ENCODE measurements around the gene PLEKHA6.
A peak's percentile ranks its signal among the peaks of the same experiment; 100 is the strongest.
"Not testable (repeated sequence)": the region's sequence is repeated elsewhere in the genome, so short reads cannot be mapped to it uniquely, and the experiment has no call there.

PLEKHA6 gene

GRCh38 chr1:204335085-204335484 is 24.6 kb downstream of the PLEKHA6 start:
- DNase-seq, result no peak

- DNase-seq, result no peak
Measured at GRCh38 chr1:204334455-204334854, 25.3 kb downstream of the PLEKHA6 start.

- DNase-seq, result no peak
Measured at GRCh38 chr1:204333427-204333826, 26.3 kb downstream of the PLEKHA6 start.

DNA sequence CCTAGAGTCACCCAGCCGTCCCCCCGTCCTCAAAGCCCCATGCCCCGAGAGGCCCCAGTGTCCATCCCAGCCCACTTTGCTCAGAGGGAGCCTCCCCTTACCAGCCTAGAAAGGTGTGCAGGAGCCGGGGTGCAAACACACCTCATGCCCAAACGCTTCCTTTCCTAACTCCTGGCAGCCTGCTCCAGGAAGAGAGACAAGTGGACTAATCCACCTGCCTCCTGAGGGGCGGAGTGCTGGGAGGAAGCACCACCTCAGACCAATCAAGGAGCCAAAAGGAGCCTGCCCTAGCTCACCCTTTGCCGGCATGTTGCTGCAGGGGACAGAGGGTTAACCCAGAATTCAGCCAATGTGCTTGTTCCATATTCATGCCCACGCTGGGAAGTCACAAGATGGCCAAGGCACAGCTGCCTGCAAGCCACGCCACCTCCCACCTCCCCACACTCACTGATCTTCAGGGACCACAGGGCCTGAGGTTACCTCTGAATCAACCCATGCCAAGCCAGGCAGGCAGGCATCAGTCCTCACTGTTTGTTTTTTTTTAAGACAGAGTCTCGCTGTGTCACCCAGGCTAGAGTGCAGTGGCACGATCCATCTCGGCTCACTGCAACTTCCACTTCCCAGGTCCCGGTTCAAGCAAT is 27.8 kb downstream of the PLEKHA6 start:
- DNase-seq, result no peak

GRCh38 chr1:204331275-204331674 is 28.5 kb downstream of the PLEKHA6 start:
- DNase-seq, result no peak

- not testable (repeated sequence) for DNase-seq
Measured at GRCh38 chr1:204327870-204328269, 31.9 kb downstream of the PLEKHA6 start.

DNA sequence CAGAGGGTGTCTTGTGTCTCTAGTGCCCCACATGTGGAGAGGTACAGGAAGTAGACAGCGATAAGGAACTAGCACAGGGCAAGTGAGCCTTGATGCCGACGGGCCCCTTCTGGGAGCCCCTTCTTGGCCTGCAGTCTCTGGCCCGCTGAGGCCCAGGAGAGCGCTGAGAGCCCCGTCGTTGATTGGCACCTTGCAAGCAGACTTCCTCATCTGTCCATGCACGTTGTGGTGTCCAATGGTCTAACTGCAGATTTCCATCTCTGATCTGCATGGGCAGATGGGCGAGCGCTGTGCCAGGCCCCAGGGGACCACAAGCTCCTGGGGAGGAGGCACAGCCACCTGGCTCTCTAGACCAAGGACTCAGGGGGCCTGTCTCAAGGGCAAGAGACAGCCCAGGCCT is 32.4 kb downstream of the PLEKHA6 start:
- DNase-seq, result no peak

- DNase-seq, result no peak
Measured at GRCh38 chr1:204326771-204327300, 32.9 kb downstream of the PLEKHA6 start.

GRCh38 chr1:204325944-204326343 is 33.8 kb downstream of the PLEKHA6 start:
- DNase-seq, result no peak

DNA sequence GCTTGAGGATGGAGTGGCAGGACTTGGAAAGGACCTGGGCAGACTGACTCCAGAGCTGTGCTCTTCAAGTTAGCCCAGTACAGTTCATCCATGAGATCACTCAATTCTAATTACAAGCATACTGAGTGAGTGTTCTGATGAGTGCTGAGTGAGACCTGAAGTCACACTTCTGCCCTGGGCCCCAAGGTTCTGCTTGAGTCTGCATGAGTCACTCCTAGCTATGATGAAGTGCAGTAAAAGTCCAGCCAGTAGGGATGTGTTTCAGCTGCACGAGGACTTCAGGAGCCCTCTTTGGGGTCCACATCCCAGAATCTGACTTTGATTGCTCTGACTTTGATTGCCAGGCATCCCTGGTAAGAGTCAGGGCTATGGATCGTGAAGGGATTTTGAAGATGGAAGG is 35.8 kb downstream of the PLEKHA6 start:
- DNase-seq, result peak; percentile 9

DNA sequence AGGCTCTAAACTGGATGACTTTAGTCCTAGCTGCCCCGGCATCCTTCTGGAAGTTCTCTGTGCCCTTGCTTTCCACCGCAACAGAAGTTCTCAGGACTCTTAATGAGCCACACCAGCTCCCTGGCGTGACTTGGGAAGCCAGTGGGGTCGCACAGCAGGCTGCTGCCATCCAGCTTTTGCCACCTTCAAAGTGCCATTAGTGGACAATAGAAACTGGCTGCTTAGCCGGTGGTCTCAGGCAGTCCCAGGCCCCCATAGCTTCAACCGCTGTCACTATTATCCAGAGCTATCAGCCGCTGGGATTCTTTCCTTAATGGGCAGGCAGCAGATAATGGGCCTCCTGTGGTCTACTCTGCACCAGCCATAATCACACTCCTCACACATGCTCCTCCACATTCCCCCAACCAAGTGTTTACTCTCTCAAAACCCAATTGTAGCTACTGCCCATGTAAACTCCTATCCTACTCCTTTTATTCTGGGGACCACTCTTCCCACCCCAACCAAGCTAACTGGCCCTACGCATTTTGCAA is 37.3 kb downstream of the PLEKHA6 start:
- DNase-seq, result no peak

DNA sequence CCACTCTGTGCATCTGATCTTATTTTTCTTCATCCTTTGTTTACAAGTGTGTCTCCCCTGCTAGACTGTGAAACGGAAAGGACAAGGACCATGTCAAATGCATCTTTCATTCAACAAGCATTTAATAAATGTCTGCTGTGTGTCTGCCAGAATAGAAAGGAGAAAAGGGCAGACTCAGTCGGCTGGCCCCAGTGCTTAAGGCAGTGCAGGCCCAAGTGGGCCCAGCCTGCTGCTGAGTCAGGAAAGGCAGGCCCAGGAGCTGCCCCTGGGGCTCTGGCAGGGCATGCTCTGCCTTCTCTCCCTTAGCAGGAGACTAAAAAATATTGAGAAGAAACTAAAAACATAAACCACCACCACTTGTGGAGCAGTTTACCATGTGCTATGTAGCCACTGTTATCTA is 38.1 kb downstream of the PLEKHA6 start:
- no peak for DNase-seq

GRCh38 chr1:204321051-204321450 is 38.7 kb downstream of the PLEKHA6 start:
- no peak for DNase-seq

GRCh38 chr1:204320382-204320804 is 39.3 kb downstream of the PLEKHA6 start:
- DNase-seq, result peak; percentile 57

GRCh38 chr1:204319462-204319861 is 40.3 kb downstream of the PLEKHA6 start:
- DNase-seq, result no peak

GRCh38 chr1:204319027-204319426 is 40.7 kb downstream of the PLEKHA6 start:
- no peak for DNase-seq

GRCh38 chr1:204318324-204318723 is 41.4 kb downstream of the PLEKHA6 start:
- no peak for DNase-seq

- no peak for DNase-seq
Measured at GRCh38 chr1:204317170-204317569, 42.6 kb downstream of the PLEKHA6 start.

DNA sequence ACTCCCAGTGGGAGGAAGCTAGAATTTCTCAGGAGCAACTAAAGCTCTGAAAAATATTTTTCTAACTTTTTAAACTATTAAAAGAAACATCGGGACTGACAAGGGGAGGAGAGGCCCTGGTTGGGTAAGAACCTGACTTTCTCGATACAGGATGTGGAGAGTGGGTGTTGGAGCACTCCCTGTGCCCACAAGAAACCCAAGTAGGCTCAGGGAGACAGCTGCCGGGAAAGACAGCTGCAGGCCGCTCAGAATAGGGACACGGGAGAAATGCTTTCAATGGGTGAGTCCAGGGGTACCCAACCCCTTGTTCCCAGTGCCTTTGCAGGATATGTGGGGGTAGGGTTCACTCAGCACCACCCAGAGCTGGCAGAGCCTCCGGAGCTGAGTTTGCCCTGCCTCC is 43.6 kb downstream of the PLEKHA6 start:
- no peak for DNase-seq

GRCh38 chr1:204314893-204315658 is 44.7 kb downstream of the PLEKHA6 start:
- DNase-seq, result no peak

- DNase-seq, result no peak
Measured at GRCh38 chr1:204314171-204314892, 45.4 kb downstream of the PLEKHA6 start.

DNA sequence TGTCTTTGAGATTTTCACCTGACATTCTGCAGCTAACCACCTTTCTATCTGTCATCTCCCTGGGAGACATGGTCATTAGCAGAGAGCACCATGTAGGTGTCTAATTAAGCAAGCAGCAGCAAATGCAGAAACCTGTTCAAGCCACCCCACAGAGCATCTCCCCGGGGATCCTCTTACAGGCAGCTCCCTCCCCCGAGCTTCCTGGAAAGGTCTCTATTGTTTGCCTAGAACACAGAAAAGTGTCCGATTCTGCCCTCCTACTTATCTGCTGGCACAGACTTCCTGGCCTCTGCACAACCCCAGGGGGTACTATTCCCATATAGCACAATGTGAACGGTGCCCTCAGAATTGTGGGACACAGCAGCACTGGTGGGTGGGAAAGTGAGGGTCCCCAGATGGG is 46.1 kb downstream of the PLEKHA6 start:
- no peak for DNase-seq

GRCh38 chr1:204310970-204311369 is 48.8 kb downstream of the PLEKHA6 start:
- DNase-seq, result not testable (repeated sequence)
